ENCODE results near the gene SLC1A4.
A peak's percentile ranks its signal among the peaks of the same experiment; 100 is the strongest.

Gene SLC1A4

DNA sequence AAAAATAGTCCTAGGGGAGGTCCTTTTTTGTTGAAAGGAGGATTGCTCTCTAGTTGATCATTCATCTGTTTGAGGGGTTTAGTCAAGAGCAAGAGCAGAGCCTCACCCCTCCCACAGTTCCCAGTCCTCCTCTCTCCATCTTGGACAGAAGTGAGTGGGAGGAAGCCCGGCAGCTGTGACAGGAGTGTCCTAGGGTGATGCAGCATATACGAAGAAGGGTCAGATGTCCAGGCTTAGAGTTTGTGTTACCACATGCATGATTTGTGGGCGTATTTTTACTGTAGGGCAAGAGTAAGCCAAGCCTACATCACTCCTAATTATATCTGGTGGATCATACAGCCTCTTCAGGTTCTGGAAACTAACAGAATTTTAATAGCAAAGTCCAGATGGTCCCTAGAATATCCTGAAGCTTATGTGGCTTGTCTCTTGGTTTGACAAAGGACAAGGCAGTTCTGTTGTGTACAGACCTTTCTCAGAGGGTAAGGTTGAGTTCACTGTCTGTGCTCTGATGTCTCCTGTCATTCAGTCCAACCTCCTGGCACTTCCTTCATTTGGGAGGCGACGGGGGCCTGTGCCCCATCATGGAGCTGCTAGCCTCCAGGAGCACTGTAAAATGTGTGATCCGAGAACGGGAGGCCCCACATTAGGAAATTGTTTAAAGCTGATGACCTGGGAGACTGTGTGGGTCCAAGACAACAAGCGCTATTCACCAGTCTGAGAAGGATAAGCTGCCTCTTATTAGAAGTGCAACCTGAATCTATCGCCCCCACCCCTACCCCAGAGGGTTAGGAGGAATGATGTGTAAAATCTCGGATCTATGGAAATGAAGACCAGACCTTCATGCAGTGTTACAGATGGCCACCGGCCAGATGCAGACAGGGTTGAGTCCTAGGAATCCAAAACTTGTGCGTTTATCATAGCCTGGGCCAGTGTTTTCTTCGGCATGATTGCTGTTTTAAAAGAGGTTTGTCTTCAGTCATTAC is 73.9 kb downstream of the SLC1A4 start:
- H3K4me3 ChIP-seq (ENCODE audit: low read length), result no peak overlapping the region
- TF ChIP-seq, protein P1, sequence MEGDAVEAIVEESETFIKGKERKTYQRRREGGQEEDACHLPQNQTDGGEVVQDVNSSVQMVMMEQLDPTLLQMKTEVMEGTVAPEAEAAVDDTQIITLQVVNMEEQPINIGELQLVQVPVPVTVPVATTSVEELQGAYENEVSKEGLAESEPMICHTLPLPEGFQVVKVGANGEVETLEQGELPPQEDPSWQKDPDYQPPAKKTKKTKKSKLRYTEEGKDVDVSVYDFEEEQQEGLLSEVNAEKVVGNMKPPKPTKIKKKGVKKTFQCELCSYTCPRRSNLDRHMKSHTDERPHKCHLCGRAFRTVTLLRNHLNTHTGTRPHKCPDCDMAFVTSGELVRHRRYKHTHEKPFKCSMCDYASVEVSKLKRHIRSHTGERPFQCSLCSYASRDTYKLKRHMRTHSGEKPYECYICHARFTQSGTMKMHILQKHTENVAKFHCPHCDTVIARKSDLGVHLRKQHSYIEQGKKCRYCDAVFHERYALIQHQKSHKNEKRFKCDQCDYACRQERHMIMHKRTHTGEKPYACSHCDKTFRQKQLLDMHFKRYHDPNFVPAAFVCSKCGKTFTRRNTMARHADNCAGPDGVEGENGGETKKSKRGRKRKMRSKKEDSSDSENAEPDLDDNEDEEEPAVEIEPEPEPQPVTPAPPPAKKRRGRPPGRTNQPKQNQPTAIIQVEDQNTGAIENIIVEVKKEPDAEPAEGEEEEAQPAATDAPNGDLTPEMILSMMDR (IDR thresholded peaks at IDR 0.05; ENCODE audit: insufficient read depth, low read depth, low read length, missing control alignments), result no peak
- DNase-seq (ENCODE audit: low read depth), result no peak

DNA sequence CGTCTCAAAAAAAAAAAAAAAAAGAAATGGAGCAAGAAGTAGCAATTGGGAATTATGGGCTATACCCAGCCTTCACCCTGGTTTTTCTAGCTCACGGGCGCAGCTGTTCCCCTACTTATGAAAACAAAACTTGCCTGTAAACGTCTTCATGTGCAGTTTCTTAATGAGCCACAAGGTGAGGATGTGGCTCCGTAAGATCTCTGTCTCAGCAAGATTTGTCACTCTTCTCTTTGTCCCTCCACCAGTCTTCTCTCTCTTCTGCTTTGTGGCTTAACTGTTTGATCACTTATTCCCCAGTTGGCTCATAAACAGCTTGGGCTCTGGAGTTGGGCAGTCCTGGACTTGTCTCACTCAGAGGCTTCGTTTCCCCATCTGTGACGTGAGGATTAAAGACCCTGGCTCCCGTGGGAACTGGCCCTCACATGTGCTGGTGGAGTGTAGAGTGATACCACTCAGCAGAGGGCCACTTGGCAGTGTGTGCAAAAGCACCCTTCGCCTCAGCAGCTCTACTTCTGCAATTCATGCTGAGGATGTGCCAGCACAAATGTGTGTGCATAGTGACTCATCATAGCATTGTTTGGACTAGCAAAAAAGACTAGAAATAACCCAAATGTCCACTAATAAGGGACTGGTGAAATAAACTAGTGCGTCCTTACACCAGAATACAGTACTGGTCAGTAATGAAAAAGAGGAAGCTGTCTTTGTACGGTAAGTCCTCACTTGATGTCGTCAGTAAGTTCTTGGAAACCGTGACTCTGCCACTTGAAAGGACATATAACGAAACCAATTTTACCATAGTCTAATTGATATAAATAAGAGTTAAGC is 75.7 kb downstream of the SLC1A4 start:
- TF ChIP-seq, protein P1 (IDR thresholded peaks at IDR 0.05; ENCODE audit: insufficient read depth, low read depth, low read length, missing control alignments), result peak; percentile 81
- no peak overlapping the region for H3K4me3 ChIP-seq (ENCODE audit: low read length)
- DNase-seq (ENCODE audit: low read depth), result peak; percentile 83

DNA sequence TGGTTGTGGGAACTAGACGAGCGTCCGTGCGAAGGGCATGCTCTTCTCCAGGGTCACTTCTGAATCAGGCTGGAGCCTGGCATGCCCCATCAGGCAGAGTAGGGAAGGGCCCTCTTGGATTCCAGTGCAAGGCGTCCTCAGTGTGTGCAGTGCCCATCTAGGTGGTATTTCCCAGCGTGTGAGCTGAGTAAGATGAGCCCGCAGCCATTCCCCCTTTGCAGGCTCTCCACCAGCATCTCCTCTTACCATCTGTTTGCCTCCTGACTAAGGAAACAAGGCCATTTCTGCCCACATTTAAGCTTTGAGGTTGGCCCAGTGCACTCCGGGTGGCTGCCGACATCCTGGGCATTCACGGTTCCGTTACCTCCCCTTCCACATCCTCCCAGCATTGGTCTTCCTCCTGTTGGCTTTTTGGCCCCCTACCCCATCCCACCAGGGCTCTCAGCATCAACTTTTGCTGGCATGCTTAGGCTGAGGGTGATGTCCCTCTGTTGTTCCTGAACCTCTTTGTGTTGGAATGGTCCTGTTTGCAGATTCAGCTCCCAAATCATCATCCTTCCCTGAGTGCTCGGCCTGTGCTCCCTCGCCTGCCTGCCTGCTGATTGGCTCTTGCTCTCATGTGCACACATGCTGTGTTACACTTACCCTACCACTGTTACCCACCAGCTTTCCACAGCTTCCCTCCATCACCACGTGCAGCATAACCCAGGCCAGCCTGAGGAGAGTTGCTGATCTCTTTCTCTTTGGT is 78.8 kb downstream of the SLC1A4 start:
- no peak overlapping the region for H3K4me3 ChIP-seq (ENCODE audit: low read length)
- TF ChIP-seq, protein P1 (IDR thresholded peaks at IDR 0.05; ENCODE audit: insufficient read depth, low read depth, low read length, missing control alignments), result no peak
- DNase-seq (ENCODE audit: low read depth), result peak; percentile 24

DNA sequence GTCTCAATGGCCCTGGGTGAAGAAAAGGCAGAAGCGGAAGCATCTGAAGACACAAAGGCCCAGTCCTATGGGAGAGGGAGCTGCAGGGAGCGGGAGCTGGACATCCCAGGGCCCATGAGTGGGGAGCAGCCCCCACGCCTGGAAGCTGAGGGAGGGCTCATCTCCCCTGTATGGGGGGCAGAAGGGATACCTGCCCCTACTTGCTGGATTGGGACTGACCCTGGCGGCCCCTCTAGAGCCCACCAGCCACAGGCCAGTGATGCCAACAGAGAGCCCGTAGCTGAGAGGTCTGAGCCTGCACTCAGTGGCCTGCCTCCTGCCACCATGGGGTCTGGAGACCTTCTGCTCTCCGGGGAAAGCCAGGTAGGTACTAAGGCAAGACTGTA is 80.2 kb downstream of the SLC1A4 start:
- no peak overlapping the region for H3K4me3 ChIP-seq (ENCODE audit: low read length)
- TF ChIP-seq, protein P1 (IDR thresholded peaks at IDR 0.05; ENCODE audit: insufficient read depth, low read depth, low read length, missing control alignments), result no peak
- DNase-seq (ENCODE audit: low read depth), result no peak

DNA sequence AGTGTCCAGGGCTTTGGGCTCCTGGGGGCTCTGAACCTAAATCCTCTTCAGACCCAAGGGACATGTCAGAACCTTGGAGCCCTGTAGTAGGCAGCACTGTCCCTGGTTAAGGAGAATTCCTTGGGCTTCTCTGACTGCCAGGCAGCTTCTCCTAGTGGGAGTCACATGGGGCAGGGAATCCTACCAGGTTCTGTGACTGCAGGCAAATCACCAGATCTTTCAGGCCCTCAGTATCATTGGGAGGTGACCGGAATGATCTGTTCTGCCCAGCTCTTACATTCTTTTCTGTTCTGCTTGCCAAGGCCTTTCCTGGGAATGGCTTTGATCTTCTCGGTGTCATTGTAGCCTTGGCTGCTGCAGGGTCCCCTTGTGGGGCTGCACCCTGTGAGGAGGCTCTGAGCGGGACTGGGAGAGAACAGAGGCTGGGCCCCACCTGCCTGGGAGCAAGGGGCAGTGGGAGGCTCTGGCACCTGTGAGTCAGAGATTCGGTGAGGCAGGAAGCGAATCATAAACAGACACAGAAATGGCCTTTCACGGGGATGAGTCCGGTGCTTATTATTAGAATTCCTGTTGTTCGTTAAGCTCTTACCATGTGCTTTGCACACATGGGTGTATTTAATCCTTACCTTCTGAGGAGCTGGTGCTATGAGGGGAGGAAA is 81.1 kb downstream of the SLC1A4 start:
- TF ChIP-seq, protein P1 (IDR thresholded peaks at IDR 0.05; ENCODE audit: insufficient read depth, low read depth, low read length, missing control alignments), result no peak

DNA sequence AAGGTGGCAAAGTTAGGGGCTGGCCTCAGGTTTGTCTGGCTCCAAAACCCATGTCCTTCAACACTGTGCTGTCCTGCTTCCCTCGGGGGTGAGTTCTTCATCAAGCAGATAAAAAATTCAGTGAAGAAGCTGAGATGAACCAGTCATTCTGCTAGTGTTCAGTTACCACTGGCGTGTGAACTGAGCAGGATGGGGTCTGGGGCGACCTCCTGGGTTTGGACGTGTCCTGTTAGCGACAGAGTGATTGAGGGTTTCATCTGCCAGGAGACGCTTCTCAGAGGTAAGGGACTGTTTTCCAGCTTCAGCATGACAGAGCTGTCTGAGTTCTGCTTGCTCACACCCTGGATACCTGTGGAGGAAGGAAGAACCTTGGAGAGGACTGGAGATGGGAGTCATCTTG is 81.7 kb downstream of the SLC1A4 start:
- TF ChIP-seq, protein P1 (IDR thresholded peaks at IDR 0.05; ENCODE audit: insufficient read depth, low read depth, low read length, missing control alignments), result no peak
- DNase-seq (ENCODE audit: low read depth), result no peak
- no peak overlapping the region for H3K4me3 ChIP-seq (ENCODE audit: low read length)

More for the DNA sequence above, 81.1 kb downstream of the SLC1A4 start:
- H3K4me3 ChIP-seq (ENCODE audit: low read length), result no peak overlapping the region
- peak; percentile 69 for DNase-seq (ENCODE audit: low read depth)

All from epithelial cell of esophagus (primary cell).